ENCODE data around the gene TRAIP. TPM values are rescaled to one million over a fixed set of nuclear protein-coding genes. Genes with fewer than 3 reads are reported as not detected.

The TRAIP gene
- total and polyA plus RNA-seq, 2 experiments from 2014 or later = 4.5 to 5.2 TPM

GRCh38 chr3:49794431-49794830 is 61.9 kb downstream of the TRAIP start:
- no peak overlapping the region for H3K27ac ChIP-seq
- DNase-seq = no peak
- no peaks in the 10 kb centered on the region for H3K27me3 ChIP-seq (replicated peaks; ENCODE audit: insufficient read depth)
- H3F3A ChIP-seq (ENCODE audit: insufficient read depth) = no peaks in the 10 kb centered on the region
- 64 to 65% methylated on average over 4 of the region's 4 CpGs for whole genome bisulfite sequencing, 2 experiments (ENCODE audit: low coverage in 1 of 2, low lambda C conversion rate in 2 of 2, missing lambda C conversion rate in 2 of 2)
- no peak overlapping the region for H3K4me3 ChIP-seq
- H3K9me3 ChIP-seq (ENCODE audit: low read depth) = no peaks in the 10 kb centered on the region
- H3K9ac ChIP-seq = no peak overlapping the region
- in situ Hi-C loops (cut with MboI) = no loop called here
- H3K4me1 ChIP-seq (ENCODE audit: insufficient read depth) = peaks cover 5% of the 10 kb centered on the region; the same call in 1 of the 2 replicates
- no peaks in the 10 kb centered on the region for H3K36me3 ChIP-seq (ENCODE audit: low read depth)
- TF ChIP-seq EZH2 (IDR thresholded peaks at IDR 0.05; ENCODE audit: insufficient read depth, poor library complexity, severe bottlenecking) = no peak
- no peak for TF ChIP-seq EZH2phosphoT487 (IDR thresholded peaks at IDR 0.05; ENCODE audit: insufficient read depth, low read depth)
- no peaks in the 10 kb centered on the region for H4K20me1 ChIP-seq (ENCODE audit: insufficient read depth)
- H3K79me2 ChIP-seq (ENCODE audit: insufficient read depth) = no peaks in the 10 kb centered on the region
- H3K9me2 ChIP-seq (ENCODE audit: insufficient read depth) = no peaks in the 10 kb centered on the region
- H2AFZ ChIP-seq = no peak overlapping the region
- H3K4me2 ChIP-seq (ENCODE audit: unreplicated experiment) = no peak overlapping the region

- Histone ChIP-seq H3K4me3 (no peak overlapping the region), H3K79me2 (ENCODE audit: insufficient read depth) (no peaks in the 10 kb centered on the region), H3K4me1 (ENCODE audit: insufficient read depth) (no peaks in the 10 kb centered on the region), H3K4me2 (ENCODE audit: unreplicated experiment) (no peak overlapping the region), H3K27ac (no peak overlapping the region), H2AFZ (no peak overlapping the region), H3K9ac (no peak overlapping the region), H3F3A (ENCODE audit: insufficient read depth) (no peaks in the 10 kb centered on the region), H4K20me1 (ENCODE audit: insufficient read depth) (no peaks in the 10 kb centered on the region), H3K27me3 (replicated peaks; ENCODE audit: insufficient read depth) (no peaks in the 10 kb centered on the region), H3K36me3 (ENCODE audit: low read depth) (no peaks in the 10 kb centered on the region), H3K9me3 (ENCODE audit: low read depth) (no peaks in the 10 kb centered on the region), H3K9me2 (ENCODE audit: insufficient read depth) (no peaks in the 10 kb centered on the region)
- TF ChIP-seq EZH2phosphoT487 (IDR thresholded peaks at IDR 0.05; ENCODE audit: insufficient read depth, low read depth) (no peak), EZH2 (IDR thresholded peaks at IDR 0.05; ENCODE audit: insufficient read depth, poor library complexity, severe bottlenecking) (no peak)
- no peak for DNase-seq
- WGBS, 2 experiments (ENCODE audit: low coverage in 1 of 2, low lambda C conversion rate in 2 of 2, missing lambda C conversion rate in 2 of 2) = 84% methylated on average over 13 of the region's 13 CpGs
- in situ Hi-C loops (cut with MboI) = no loop called here
Measured at GRCh38 chr3:49793486-49794085, 62.8 kb downstream of the TRAIP start.

- TF ChIP-seq EZH2 (IDR thresholded peaks at IDR 0.05; ENCODE audit: insufficient read depth, poor library complexity, severe bottlenecking) (no peak), EZH2phosphoT487 (IDR thresholded peaks at IDR 0.05; ENCODE audit: insufficient read depth, low read depth) (no peak)
- Histone ChIP-seq H3K9ac (no peak overlapping the region), H3F3A (ENCODE audit: insufficient read depth) (no peaks in the 10 kb centered on the region), H3K4me3 (no peak overlapping the region), H3K9me2 (ENCODE audit: insufficient read depth) (no peaks in the 10 kb centered on the region), H3K4me2 (ENCODE audit: unreplicated experiment) (no peak overlapping the region), H4K20me1 (ENCODE audit: insufficient read depth) (no peaks in the 10 kb centered on the region), H3K27ac (no peak overlapping the region), H3K79me2 (ENCODE audit: insufficient read depth) (no peaks in the 10 kb centered on the region), H3K9me3 (ENCODE audit: low read depth) (no peaks in the 10 kb centered on the region), H3K4me1 (ENCODE audit: insufficient read depth) (no peaks in the 10 kb centered on the region), H3K27me3 (replicated peaks; ENCODE audit: insufficient read depth) (no peaks in the 10 kb centered on the region), H2AFZ (no peak overlapping the region), H3K36me3 (ENCODE audit: low read depth) (no peaks in the 10 kb centered on the region)
- in situ Hi-C loops (cut with MboI) = no loop called here
- WGBS, 2 experiments (ENCODE audit: low coverage in 1 of 2, low lambda C conversion rate in 2 of 2, missing lambda C conversion rate in 2 of 2) = 78 to 81% methylated on average over 10 of the region's 10 CpGs
- no peak for DNase-seq
Measured at GRCh38 chr3:49792371-49793150, 63.8 kb downstream of the TRAIP start.

- H3K4me2 ChIP-seq (ENCODE audit: unreplicated experiment) = no peak overlapping the region
- H2AFZ ChIP-seq = no peak overlapping the region
- H3K27me3 ChIP-seq (replicated peaks; ENCODE audit: insufficient read depth) = no peaks in the 10 kb centered on the region
- H3K4me3 ChIP-seq = no peak overlapping the region
- TF ChIP-seq EZH2 (IDR thresholded peaks at IDR 0.05; ENCODE audit: insufficient read depth, poor library complexity, severe bottlenecking) = no peak
- DNase-seq = no peak
- no peak overlapping the region for H3K9ac ChIP-seq
- H3K9me2 ChIP-seq (ENCODE audit: insufficient read depth) = no peaks in the 10 kb centered on the region
- H3K4me1 ChIP-seq (ENCODE audit: insufficient read depth) = 0 out of 2 replicates have a peak, but pooled peaks cover 6% of the 10 kb centered on the region
- H3K9me3 ChIP-seq (ENCODE audit: low read depth) = no peaks in the 10 kb centered on the region
- H3K79me2 ChIP-seq (ENCODE audit: insufficient read depth) = no peaks in the 10 kb centered on the region
- 88 to 93% methylated on average over 4 of the region's 4 CpGs for WGBS, 2 experiments (ENCODE audit: low coverage in 1 of 2, low lambda C conversion rate in 2 of 2, missing lambda C conversion rate in 2 of 2)
- H3K36me3 ChIP-seq (ENCODE audit: low read depth) = no peaks in the 10 kb centered on the region
- H4K20me1 ChIP-seq (ENCODE audit: insufficient read depth) = no peaks in the 10 kb centered on the region
- H3F3A ChIP-seq (ENCODE audit: insufficient read depth) = no peaks in the 10 kb centered on the region
- H3K27ac ChIP-seq = no peak overlapping the region
- in situ Hi-C loops (cut with MboI) = no loop called here
Measured at GRCh38 chr3:49791571-49791970, 64.8 kb downstream of the TRAIP start.
